ENCODE measurements around the gene MACF1.

DNA sequence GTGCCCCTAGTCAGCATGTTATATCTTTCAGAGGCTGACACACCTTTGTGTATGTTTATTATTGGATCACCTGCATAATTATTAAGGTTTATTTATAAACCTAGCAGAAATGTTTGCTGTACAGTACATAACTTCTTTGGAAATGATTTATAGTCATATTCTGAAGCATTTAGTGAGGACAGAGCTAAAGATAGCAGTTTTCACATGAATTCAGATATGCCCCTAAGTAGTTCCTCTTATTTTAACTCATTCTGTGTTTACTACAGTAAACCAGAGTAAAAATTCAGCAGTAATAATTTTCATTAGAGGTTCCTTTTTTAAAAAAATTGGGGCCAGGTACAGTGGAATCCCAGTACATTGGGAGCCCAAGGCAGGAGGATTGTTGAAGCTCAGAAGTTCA lies 265.5 kb downstream of the MACF1 start:
- TF ChIP-seq, protein P1, sequence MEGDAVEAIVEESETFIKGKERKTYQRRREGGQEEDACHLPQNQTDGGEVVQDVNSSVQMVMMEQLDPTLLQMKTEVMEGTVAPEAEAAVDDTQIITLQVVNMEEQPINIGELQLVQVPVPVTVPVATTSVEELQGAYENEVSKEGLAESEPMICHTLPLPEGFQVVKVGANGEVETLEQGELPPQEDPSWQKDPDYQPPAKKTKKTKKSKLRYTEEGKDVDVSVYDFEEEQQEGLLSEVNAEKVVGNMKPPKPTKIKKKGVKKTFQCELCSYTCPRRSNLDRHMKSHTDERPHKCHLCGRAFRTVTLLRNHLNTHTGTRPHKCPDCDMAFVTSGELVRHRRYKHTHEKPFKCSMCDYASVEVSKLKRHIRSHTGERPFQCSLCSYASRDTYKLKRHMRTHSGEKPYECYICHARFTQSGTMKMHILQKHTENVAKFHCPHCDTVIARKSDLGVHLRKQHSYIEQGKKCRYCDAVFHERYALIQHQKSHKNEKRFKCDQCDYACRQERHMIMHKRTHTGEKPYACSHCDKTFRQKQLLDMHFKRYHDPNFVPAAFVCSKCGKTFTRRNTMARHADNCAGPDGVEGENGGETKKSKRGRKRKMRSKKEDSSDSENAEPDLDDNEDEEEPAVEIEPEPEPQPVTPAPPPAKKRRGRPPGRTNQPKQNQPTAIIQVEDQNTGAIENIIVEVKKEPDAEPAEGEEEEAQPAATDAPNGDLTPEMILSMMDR (IDR thresholded peaks at IDR 0.05) = no peak
- no peak for TF ChIP-seq POLR2A (IDR thresholded peaks at IDR 0.05)
- TF ChIP-seq EP300 (IDR thresholded peaks at IDR 0.05) = no peak
